Gastrocnemius medialis (tissue), 4 donors: ENCODE data around the gene OR52E5.

Experiments used
- POLR2A ChIP-seq, 2 donors: fragments of 450-650 bp; IDR thresholded peaks; one replicate each; pipeline ENCODE4 v1.6.1; 2017; ENCODE audit warnings: antibody characterized with exemption in 2 of 2, mild to moderate bottlenecking in 2 of 2, moderate library complexity in 2 of 2
- TF ChIP-seq, protein P1 (sequence below), 5 experiments: fragments of 450-650 bp in 3 of 5; fragments of 200-600 bp in 2 of 5; sonication (generic) in 2 of 5; IDR thresholded peaks in 4 of 5; conservative IDR thresholded peaks in 1 of 5; 1 replicate in 4 of 5; 2 replicates in 1 of 5; pipeline ENCODE4 v1.5.1; 2016 to 2019; ENCODE audit warnings: antibody characterized with exemption in 5 of 5, mild to moderate bottlenecking in 3 of 5, moderate library complexity in 3 of 5

DNA sequence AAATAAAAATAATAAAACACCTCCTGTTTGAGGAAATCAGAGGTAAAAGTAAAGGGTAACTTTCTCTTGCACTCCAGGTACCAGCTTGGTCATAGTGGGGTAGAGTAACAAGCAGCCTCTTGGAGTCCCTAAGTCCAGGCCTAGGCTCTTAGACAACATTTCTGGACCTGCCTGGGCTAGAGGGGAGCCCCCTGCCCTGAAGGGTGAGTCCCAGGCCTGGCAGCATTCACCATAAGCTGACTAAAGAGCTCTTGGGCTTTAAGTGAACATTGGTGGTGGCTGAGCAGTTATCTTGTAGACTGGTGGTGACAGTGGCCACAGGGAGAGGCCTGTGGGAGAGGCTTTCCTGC is 30.4 kb downstream of the OR52E5 start:
- TF ChIP-seq, protein P1, sequence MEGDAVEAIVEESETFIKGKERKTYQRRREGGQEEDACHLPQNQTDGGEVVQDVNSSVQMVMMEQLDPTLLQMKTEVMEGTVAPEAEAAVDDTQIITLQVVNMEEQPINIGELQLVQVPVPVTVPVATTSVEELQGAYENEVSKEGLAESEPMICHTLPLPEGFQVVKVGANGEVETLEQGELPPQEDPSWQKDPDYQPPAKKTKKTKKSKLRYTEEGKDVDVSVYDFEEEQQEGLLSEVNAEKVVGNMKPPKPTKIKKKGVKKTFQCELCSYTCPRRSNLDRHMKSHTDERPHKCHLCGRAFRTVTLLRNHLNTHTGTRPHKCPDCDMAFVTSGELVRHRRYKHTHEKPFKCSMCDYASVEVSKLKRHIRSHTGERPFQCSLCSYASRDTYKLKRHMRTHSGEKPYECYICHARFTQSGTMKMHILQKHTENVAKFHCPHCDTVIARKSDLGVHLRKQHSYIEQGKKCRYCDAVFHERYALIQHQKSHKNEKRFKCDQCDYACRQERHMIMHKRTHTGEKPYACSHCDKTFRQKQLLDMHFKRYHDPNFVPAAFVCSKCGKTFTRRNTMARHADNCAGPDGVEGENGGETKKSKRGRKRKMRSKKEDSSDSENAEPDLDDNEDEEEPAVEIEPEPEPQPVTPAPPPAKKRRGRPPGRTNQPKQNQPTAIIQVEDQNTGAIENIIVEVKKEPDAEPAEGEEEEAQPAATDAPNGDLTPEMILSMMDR (IDR thresholded peaks at IDR 0.05 in 4 of 5, conservative IDR thresholded peaks at IDR 0.05 in 1 of 5) = no peak
- no peak for TF ChIP-seq POLR2A (IDR thresholded peaks at IDR 0.05)
